GM23248 (cell line): ENCODE measurements around the gene TMEM183A.

Experiments
- EZH2 ChIP-seq: fragments of 200-600 bp; sonication (generic); IDR thresholded peaks from 2 replicates; pipeline ENCODE4 v1.6.1; 2018; ENCODE audit warnings: antibody characterized with exemption, mild to moderate bottlenecking; ENCODE audit not compliant: insufficient read depth, poor library complexity, severe bottlenecking
- EZH2phosphoT487 ChIP-seq: fragments of 200-600 bp; sonication (generic); IDR thresholded peaks from 2 replicates; pipeline ENCODE4 v1.6.1; 2018; ENCODE audit warnings: antibody characterized with exemption, moderate library complexity, mild to moderate bottlenecking, low read depth; ENCODE audit not compliant: insufficient read depth

DNA sequence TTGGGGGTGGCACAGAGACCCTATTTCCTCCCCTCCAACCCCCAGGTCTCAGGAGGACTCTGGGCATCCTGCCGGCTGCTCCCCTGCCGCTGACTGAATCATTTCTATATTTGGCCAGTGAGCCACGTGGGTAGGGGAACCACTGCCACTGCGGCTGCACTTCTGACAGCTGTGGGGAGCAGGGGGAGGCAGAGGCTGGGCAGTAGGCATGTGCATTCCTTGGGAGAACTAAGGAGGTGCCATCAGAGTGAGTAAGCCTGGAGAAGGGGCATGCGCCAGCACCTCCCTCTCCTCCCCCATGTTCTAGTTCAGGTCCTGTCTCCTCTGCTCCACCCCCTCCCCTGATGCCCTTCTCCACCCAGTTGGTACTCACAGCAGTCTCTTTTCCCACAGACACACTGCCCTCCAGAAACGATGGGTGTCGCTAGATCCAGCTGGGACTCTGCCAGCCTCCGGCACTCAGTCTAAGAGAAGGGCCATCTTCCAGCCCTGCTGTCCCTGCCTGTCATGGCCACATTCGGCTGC lies 31.1 kb downstream of the TMEM183A start:
- TF ChIP-seq EZH2 (no peak), EZH2phosphoT487 (no peak)
